B cell (primary cell): ENCODE measurements around the gene TRPM2. TPM values are rescaled to one million over a fixed set of nuclear protein-coding genes. Genes with fewer than 3 reads are reported as not detected.
A peak's percentile ranks its signal among the peaks of the same experiment; 100 is the strongest.

Experiments used
- ATAC-seq: fragments of 200-7000 bp; cut with Tn5 transposase; one replicate; pipeline ENCODE4 v1.10.0; 2021; ENCODE audit warnings: low read depth, mild to moderate bottlenecking, moderate number of reproducible peaks, moderate library complexity
- CTCF ChIA-PET: fragments of 350-600 bp; sonication (Branson Sonifier 250); formaldehyde crosslinking; loops from one replicate; lab custom pipeline; 2021; ENCODE audit warnings: antibody characterized with exemption, inconsistent platforms; lab: Charles Lee
- POLR2A ChIA-PET: fragments of 350-600 bp; sonication (Branson Sonifier 250); formaldehyde crosslinking; loops from one replicate; lab custom pipeline; 2021; ENCODE audit warnings: antibody characterized with exemption; lab: Charles Lee
- DNase-seq: peaks from one replicate; pipeline ENCODE4 v3.0.0; 2013
- H2AFZ ChIP-seq: 2 replicates; pipeline ENCODE4 v1.6.1; 2012; ENCODE audit warnings: mild to moderate bottlenecking, low read depth, low read length; ENCODE audit not compliant: insufficient read depth, poor library complexity, severe bottlenecking
- H3K27ac ChIP-seq, 2 donors: 1 replicate in 1 of 2; 2 replicates in 1 of 2; pipeline ENCODE4 v1.5.1; 2012 to 2013; ENCODE audit warnings: low read length in 2 of 2, mild to moderate bottlenecking in 2 of 2, moderate library complexity in 1 of 2
- H3K27me3 ChIP-seq, 4 experiments: fragments of 200-600 bp in 1 of 4; sonication (generic) in 1 of 4; replicated peaks in 1 of 4; 1 replicate in 2 of 4; 2 replicates in 2 of 4; pipeline versions ENCODE4 v1.6.1 to v1.7.0; 2013 to 2016; ENCODE audit warnings: low read length in 3 of 4, mild to moderate bottlenecking in 2 of 4, mixed read lengths in 1 of 4, moderate library complexity in 1 of 4; ENCODE audit not compliant: insufficient read depth in 4 of 4, control insufficient read depth in 3 of 4; ENCODE audit errors: control extremely low read depth in 1 of 4
- H3K36me3 ChIP-seq, 2 experiments: replicated peaks in 1 of 2; 1 replicate in 1 of 2; 2 replicates in 1 of 2; pipeline versions ENCODE4 v1.6.1 to v1.7.1; 2013; ENCODE audit warnings: low read length in 1 of 2; ENCODE audit not compliant: insufficient read depth in 2 of 2, control insufficient read depth in 1 of 2; ENCODE audit errors: control extremely low read depth in 1 of 2, extremely low read depth in 1 of 2
- H3K4me1 ChIP-seq, 2 donors: fragments of 200-600 bp in 1 of 2; sonication (generic) in 1 of 2; 1 replicate in 1 of 2; 2 replicates in 1 of 2; pipeline versions ENCODE4 v1.5.1 to v1.6.1; 2013 to 2017; ENCODE audit warnings: low read length in 2 of 2; ENCODE audit not compliant: control insufficient read depth in 2 of 2, insufficient read depth in 2 of 2
- H3K4me2 ChIP-seq: replicated peaks from 2 replicates; pipeline ENCODE3; 2012; ENCODE audit warnings: mild to moderate bottlenecking, low read depth, low read length; ENCODE audit not compliant: poor library complexity, severe bottlenecking
- H3K4me3 ChIP-seq, 5 experiments: fragments of 200-600 bp in 1 of 5; sonication (generic) in 1 of 5; 1 replicate in 3 of 5; 2 replicates in 2 of 5; pipeline versions ENCODE4 v1.5.1 to v1.7.0; 2011 to 2016; ENCODE audit warnings: low read length in 4 of 5, mild to moderate bottlenecking in 4 of 5, low read depth in 2 of 5, control low read depth in 1 of 5, moderate library complexity in 1 of 5; ENCODE audit not compliant: insufficient read depth in 1 of 5; ENCODE audit errors: control extremely low read depth in 1 of 5, extremely low read depth in 1 of 5
- H3K79me2 ChIP-seq: fragments of 200-600 bp; sonication (generic); one replicate; pipeline ENCODE4 v1.6.0; 2016; ENCODE audit warnings: low read length; ENCODE audit not compliant: control insufficient read depth, insufficient read depth
- H3K9ac ChIP-seq: fragments of 200-600 bp; sonication (generic); 2 replicates; pipeline ENCODE4 v1.6.1; 2017; ENCODE audit warnings: mild to moderate bottlenecking, low read length, moderate library complexity
- H3K9me3 ChIP-seq, 3 donors: one replicate each; pipeline versions ENCODE4 v1.6.1 to v1.7.1; 2013; ENCODE audit warnings: low read length in 2 of 3; ENCODE audit not compliant: control insufficient read depth in 2 of 3, insufficient read depth in 1 of 3; ENCODE audit errors: control extremely low read depth in 1 of 3
- H4K20me1 ChIP-seq: 2 replicates; pipeline ENCODE4 v1.6.0; 2012; ENCODE audit warnings: mild to moderate bottlenecking, low read length; ENCODE audit not compliant: insufficient read depth, control insufficient read depth, poor library complexity, severe bottlenecking
- H3K27ac Mint-ChIP-seq: one replicate; pipeline ENCODE4 v1.8.0; 2021; ENCODE audit warnings: mixed read lengths
- H3K27me3 Mint-ChIP-seq: one replicate; pipeline ENCODE4 v1.8.0; 2021; ENCODE audit warnings: mixed read lengths
- H3K4me1 Mint-ChIP-seq: one replicate; pipeline ENCODE4 v1.8.0; 2021; ENCODE audit warnings: mixed read lengths
- H3K4me3 Mint-ChIP-seq: one replicate; pipeline ENCODE4 v1.8.0; 2021; ENCODE audit warnings: mixed read lengths
- H3K9me3 Mint-ChIP-seq: one replicate; pipeline ENCODE4 v1.8.0; 2022; ENCODE audit warnings: mixed read lengths; ENCODE audit not compliant: insufficient read depth
- CTCF ChIP-seq: fragments of 200-600 bp; IDR thresholded peaks from one replicate; pipeline ENCODE4 v1.8.0; 2022; ENCODE audit warnings: antibody characterized with exemption, mild to moderate bottlenecking
- EZH2 ChIP-seq: IDR thresholded peaks from 2 replicates; pipeline ENCODE4 v1.6.1; 2012; ENCODE audit warnings: borderline replicate concordance, low read depth, mild to moderate bottlenecking, moderate library complexity, low read length; ENCODE audit not compliant: insufficient read depth, poor library complexity, severe bottlenecking
- WGBS: methylation state at CpG from one replicate; pipeline ENCODE4 v1.1.5; 2013; ENCODE audit warnings: missing lambda C conversion rate; ENCODE audit not compliant: insufficient coverage; 5-methylcytosine and 5-hydroxymethylcytosine counted together
- intact Hi-C: fragments of 100-400 bp; cut with micrococcal nuclease; formaldehyde crosslinking; loops from one replicate; pipeline ENCODE4 v1.10.0; 2022
- polyA plus RNA-seq: library from polyadenylated mRNA; depleted of rRNA; stranded (reverse); fragments of >200 nt; gene quantifications from 2 replicates; pipeline ENCODE4 v1.2.3, GENCODE V29; 2012
- total RNA-seq, 2 donors: library from RNA; stranded (reverse); fragments of 120-200 nt in 1 of 2; gene quantifications; 1 replicate in 1 of 2; 2 replicates in 1 of 2; pipeline versions ENCODE4 v1.2.3 to v1.2.4, GENCODE V29; 2013 to 2022

The TRPM2 gene
- total and polyA plus RNA-seq, 2 donors (not counting 1 experiment from before 2014, with no cell fraction given) = 1.6 to 8.4 TPM

- Histone ChIP-seq H3K79me2 (no peaks in the 10 kb centered on the region), H3K4me2 (peak overlapping the region; percentile 56), H3K36me3 (peaks cover 1 to 7% of the 10 kb centered on the region in 2 experiments), H3K9ac (peak overlapping the region; percentile 10), H3K4me3 (no peak overlapping the region), H3K9me3 (peaks cover 0 to 25% (median 4%) of the 10 kb centered on the region in 3 donors), H2AFZ (peak overlapping the region; percentile 20), H3K27me3 (no peaks in the 10 kb centered on the region), H3K27ac (no peak overlapping the region), H4K20me1 (no peaks in the 10 kb centered on the region), H3K4me1 (peaks cover 14 to 26% of the 10 kb centered on the region in 2 donors)
- no peak for DNase-seq
- Mint-ChIP-seq H3K27ac (no peak overlapping the region), H3K9me3 (no peaks in the 10 kb centered on the region), H3K4me3 (no peak overlapping the region), H3K27me3 (no peaks in the 10 kb centered on the region), H3K4me1 (peaks cover 18% of the 10 kb centered on the region)
- no peak for ATAC-seq
- CTCF ChIA-PET = no interaction called here
- TF ChIP-seq EZH2 = no peak
- no peak for TF ChIP-seq CTCF
- POLR2A ChIA-PET = no interaction called here
- intact Hi-C loops = no loop called here
- 74% methylated on average over 24 of the region's 24 CpGs for WGBS
Measured at GRCh38 chr21:44374601-44375280, 21.3 kb downstream of the TRPM2 start.

- H3K9me3 ChIP-seq = peaks cover 0 to 25% (median 4%) of the 10 kb centered on the region in 3 donors
- H3K4me2 ChIP-seq = peak overlapping the region; percentile 56
- H3K27me3 Mint-ChIP-seq = no peaks in the 10 kb centered on the region
- ATAC-seq (peak; percentile 49), DNase-seq (peak; percentile 70)
- TF ChIP-seq CTCF (no peak), EZH2 (no peak)
- WGBS = 3% methylated on average over 10 of the region's 10 CpGs
- H3K79me2 ChIP-seq = no peaks in the 10 kb centered on the region
- no peak overlapping the region for H3K4me3 ChIP-seq
- peak overlapping the region; percentile 32 for H3K4me3 Mint-ChIP-seq
- CTCF ChIA-PET = no interaction called here
- H3K4me1 Mint-ChIP-seq = peaks cover 18% of the 10 kb centered on the region
- no peaks in the 10 kb centered on the region for H4K20me1 ChIP-seq
- peak overlapping the region; percentile 68 for H3K27ac Mint-ChIP-seq
- peaks cover 1 to 7% of the 10 kb centered on the region in 2 experiments for H3K36me3 ChIP-seq
- peak overlapping the region; percentile 1 to 7 for H3K27ac ChIP-seq
- POLR2A ChIA-PET = no interaction called here
- H3K9me3 Mint-ChIP-seq = no peaks in the 10 kb centered on the region
- H3K27me3 ChIP-seq = no peaks in the 10 kb centered on the region
- H2AFZ ChIP-seq = peak overlapping the region; percentile 20
- H3K9ac ChIP-seq = peak overlapping the region; percentile 10
- peaks cover 14 to 26% of the 10 kb centered on the region in 2 donors for H3K4me1 ChIP-seq
- intact Hi-C loops = no loop called here
Measured at GRCh38 chr21:44375281-44375651, 21.8 kb downstream of the TRPM2 start.
